PC-3 (cell line): ENCODE measurements around the gene POGLUT2. TPM values are rescaled to one million over a fixed set of nuclear protein-coding genes. Genes with fewer than 3 reads are reported as not detected.

Experiments
- ATAC-seq: fragments of 200-7000 bp; cut with Tn5 transposase; 2 replicates; pipeline ENCODE4 v1.9.1; 2020; ENCODE audit warnings: mild to moderate bottlenecking, moderate library complexity
- BruUV-seq: library from RNA; stranded (reverse); fragments of 400-500 nt; replicated peaks from 2 replicates; lab custom pipeline; 2021; lab: Mats Ljungman, UMichigan
- CTCF ChIA-PET: fragments of 300-600 bp; sonication (Branson Sonifier 250); formaldehyde crosslinking; loops from one replicate; lab custom pipeline; 2022; ENCODE audit warnings: antibody characterized with exemption; lab: Charles Lee
- POLR2A ChIA-PET: fragments of 300-600 bp; sonication (Branson Sonifier 250); formaldehyde crosslinking; loops from one replicate; lab custom pipeline; 2022; ENCODE audit warnings: antibody characterized with exemption; ENCODE audit not compliant: unreplicated experiment; lab: Charles Lee
- DNase-seq: peaks from one replicate; pipeline ENCODE4 v3.0.0-alpha.2; 2015
- H2AFZ ChIP-seq: fragments of 300-600 bp; sonication (generic); 2 replicates; pipeline ENCODE4 v1.6.0; 2016; ENCODE audit warnings: antibody characterized with exemption, low read length
- H3F3A ChIP-seq: fragments of 300-600 bp; sonication (generic); one replicate; pipeline ENCODE4 v1.6.0; 2017; ENCODE audit warnings: antibody characterized with exemption, low read length, control low read depth, mild to moderate bottlenecking; ENCODE audit not compliant: unreplicated experiment
- H3K27ac ChIP-seq: fragments of 300-600 bp; sonication (generic); 2 replicates; pipeline ENCODE4 v1.5.1; 2016; ENCODE audit warnings: mild to moderate bottlenecking, low read length
- H3K27me3 ChIP-seq: fragments of 300-600 bp; sonication (generic); 2 replicates; pipeline ENCODE4 v1.6.1; 2016; ENCODE audit warnings: low read length, mixed read lengths
- H3K36me3 ChIP-seq: fragments of 300-600 bp; sonication (generic); 2 replicates; pipeline ENCODE4 v1.6.1; 2016; ENCODE audit warnings: low read depth, mixed run types, low read length, mixed read lengths
- H3K4me1 ChIP-seq: fragments of 300-600 bp; sonication (generic); 2 replicates; pipeline ENCODE4 v1.5.1; 2016; ENCODE audit warnings: low read length; ENCODE audit not compliant: insufficient read depth
- H3K4me2 ChIP-seq: fragments of 300-600 bp; sonication (generic); 2 replicates; pipeline ENCODE4 v1.6.0; 2016; ENCODE audit warnings: low read length
- H3K4me3 ChIP-seq: fragments of 300-600 bp; sonication (generic); 2 replicates; pipeline ENCODE4 v1.5.1; 2016; ENCODE audit warnings: mild to moderate bottlenecking, low read length, mixed read lengths
- H3K79me2 ChIP-seq: fragments of 300-600 bp; sonication (generic); 2 replicates; pipeline ENCODE4 v1.6.1; 2017; ENCODE audit warnings: low read length, mixed read lengths
- H3K9ac ChIP-seq: fragments of 300-600 bp; sonication (generic); 2 replicates; pipeline ENCODE4 v1.6.0; 2016; ENCODE audit warnings: mild to moderate bottlenecking, low read length
- H3K9me2 ChIP-seq: fragments of 300-600 bp; sonication (generic); replicated peaks from 2 replicates; pipeline ENCODE4 v1.6.1; 2016; ENCODE audit warnings: mixed run types, low read length, mixed read lengths
- H3K9me3 ChIP-seq: fragments of 300-600 bp; sonication (generic); 2 replicates; pipeline ENCODE4 v1.6.1; 2016; ENCODE audit warnings: low read length, mixed read lengths
- H4K20me1 ChIP-seq: fragments of 300-600 bp; sonication (generic); 2 replicates; pipeline ENCODE4 v1.6.1; 2016; ENCODE audit warnings: low read length, mixed read lengths
- EZH2 ChIP-seq: fragments of 300-600 bp; sonication (generic); IDR thresholded peaks from one replicate; pipeline ENCODE4 v1.6.1; 2017; ENCODE audit warnings: antibody characterized with exemption, mild to moderate bottlenecking, low read length; ENCODE audit not compliant: unreplicated experiment
- EZH2phosphoT487 ChIP-seq: fragments of 300-600 bp; sonication (generic); IDR thresholded peaks from 2 replicates; pipeline ENCODE4 v1.6.1; 2018; ENCODE audit warnings: mild to moderate bottlenecking, antibody characterized with exemption, low read length, borderline replicate concordance
- intact Hi-C: fragments of 100-400 bp; cut with micrococcal nuclease; formaldehyde crosslinking; loops from 2 replicates; pipeline ENCODE4 v1.9.0; 2023
- total RNA-seq: library from RNA; depleted of rRNA; stranded (reverse); fragments of >200 nt; gene quantifications from 2 replicates; pipeline ENCODE4 v1.2.3, GENCODE V29; 2014
- TF ChIP-seq, protein P1 (sequence below): fragments of 300-600 bp; sonication (generic); conservative IDR thresholded peaks from 2 replicates; pipeline ENCODE4 v1.5.1; 2017; ENCODE audit warnings: antibody characterized with exemption, low read depth, mild to moderate bottlenecking, low read length

POGLUT2 gene
- total RNA-seq, 1 experiment from 2014 or later, result 6.7 TPM

DNA sequence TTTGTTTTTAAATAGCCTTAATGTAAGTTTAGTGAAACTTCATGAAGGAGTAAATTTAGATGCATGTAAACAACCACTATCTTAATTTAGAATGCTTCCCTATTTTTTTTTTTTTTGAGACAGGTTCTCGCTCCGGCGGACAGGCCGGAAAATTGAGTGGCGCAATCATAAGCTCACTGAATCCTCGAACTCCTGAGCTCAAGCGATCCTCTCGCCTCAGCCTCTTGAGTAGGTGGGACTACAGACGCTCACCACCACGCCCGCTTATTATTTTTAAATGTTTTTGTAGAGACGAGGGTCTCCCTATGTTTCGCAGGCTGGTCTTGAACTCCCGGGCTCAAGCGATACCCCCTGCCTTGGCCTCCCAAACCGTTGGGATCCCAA, 26.7 kb downstream of the POGLUT2 start:
- Histone ChIP-seq H3K27me3 (no peaks in the 10 kb centered on the region), H3K9me3 (no peaks in the 10 kb centered on the region), H2AFZ (no peak overlapping the region), H3K9me2 (no peaks in the 10 kb centered on the region), H3K27ac (no peak overlapping the region), H3K79me2 (peaks cover 31% of the 10 kb centered on the region), H3F3A (no peaks in the 10 kb centered on the region), H4K20me1 (no peaks in the 10 kb centered on the region), H3K4me3 (peak overlapping the region; percentile 92; the same call in 1 of the 2 replicates), H3K4me2 (peak overlapping the region; percentile 82; the same call in 1 of the 2 replicates), H3K9ac (no peak overlapping the region), H3K36me3 (no peaks in the 10 kb centered on the region), H3K4me1 (peaks cover 17% of the 10 kb centered on the region)
- TF ChIP-seq, protein P1, sequence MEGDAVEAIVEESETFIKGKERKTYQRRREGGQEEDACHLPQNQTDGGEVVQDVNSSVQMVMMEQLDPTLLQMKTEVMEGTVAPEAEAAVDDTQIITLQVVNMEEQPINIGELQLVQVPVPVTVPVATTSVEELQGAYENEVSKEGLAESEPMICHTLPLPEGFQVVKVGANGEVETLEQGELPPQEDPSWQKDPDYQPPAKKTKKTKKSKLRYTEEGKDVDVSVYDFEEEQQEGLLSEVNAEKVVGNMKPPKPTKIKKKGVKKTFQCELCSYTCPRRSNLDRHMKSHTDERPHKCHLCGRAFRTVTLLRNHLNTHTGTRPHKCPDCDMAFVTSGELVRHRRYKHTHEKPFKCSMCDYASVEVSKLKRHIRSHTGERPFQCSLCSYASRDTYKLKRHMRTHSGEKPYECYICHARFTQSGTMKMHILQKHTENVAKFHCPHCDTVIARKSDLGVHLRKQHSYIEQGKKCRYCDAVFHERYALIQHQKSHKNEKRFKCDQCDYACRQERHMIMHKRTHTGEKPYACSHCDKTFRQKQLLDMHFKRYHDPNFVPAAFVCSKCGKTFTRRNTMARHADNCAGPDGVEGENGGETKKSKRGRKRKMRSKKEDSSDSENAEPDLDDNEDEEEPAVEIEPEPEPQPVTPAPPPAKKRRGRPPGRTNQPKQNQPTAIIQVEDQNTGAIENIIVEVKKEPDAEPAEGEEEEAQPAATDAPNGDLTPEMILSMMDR, result no peak
- no peak for TF ChIP-seq EZH2
- no peak for TF ChIP-seq EZH2phosphoT487
- no TSS peak for BruUV-seq
- POLR2A ChIA-PET, result no interaction called here
- ATAC-seq, result no peak
- DNase-seq, result no peak
- CTCF ChIA-PET, result no interaction called here
- intact Hi-C loops, result loop anchor here (2.0 to 5.0 kb wide), 2 partner anchors 27 to 45 kb away; partner anchors contain the start of genes BIVM and POGLUT2

DNA sequence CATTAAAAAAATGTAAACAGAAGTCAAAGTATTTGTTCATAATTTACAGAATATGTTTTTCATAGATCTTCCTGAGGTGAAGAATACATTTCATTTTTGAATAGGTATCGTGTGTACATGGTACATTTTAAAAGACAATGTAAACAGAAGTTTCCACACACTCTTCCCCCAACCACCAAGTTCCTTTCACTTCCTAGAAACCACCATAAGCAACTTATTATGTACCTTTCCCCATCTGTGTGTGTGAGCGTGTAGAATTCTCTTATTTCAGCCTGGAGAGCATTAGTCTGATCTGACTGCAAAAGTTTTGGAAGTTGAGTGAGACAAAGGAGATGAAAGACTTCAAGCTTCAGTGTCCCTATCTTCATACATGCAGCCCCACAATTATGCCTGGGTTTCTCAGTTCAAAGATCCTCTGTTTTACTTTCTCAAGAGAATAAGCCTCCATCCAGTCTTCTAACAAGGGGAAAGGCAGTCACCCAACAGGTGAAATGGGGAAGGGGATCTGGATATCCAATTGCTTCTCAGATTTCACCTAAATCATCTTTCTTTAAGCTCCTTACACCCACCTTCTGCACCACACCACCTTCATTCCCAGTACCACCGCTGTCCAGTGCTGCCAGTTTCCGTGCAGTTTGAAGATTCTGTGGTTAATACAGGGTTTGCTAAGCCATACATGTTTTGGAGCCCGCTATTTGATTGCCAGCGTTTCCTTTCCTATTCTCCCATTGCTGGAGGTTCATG, 27.3 kb downstream of the POGLUT2 start:
- intact Hi-C loops, result loop anchor here (2.0 to 5.0 kb wide), 2 partner anchors 27 to 44 kb away; partner anchors contain the start of genes BIVM and POGLUT2
- ATAC-seq (no peak), DNase-seq (no peak)
- ChIA-PET POLR2A (no interaction called here), CTCF (no interaction called here)
- Histone ChIP-seq H3K36me3 (no peaks in the 10 kb centered on the region), H3K4me1 (peaks cover 17% of the 10 kb centered on the region), H3K9ac (no peak overlapping the region), H3F3A (no peaks in the 10 kb centered on the region), H3K9me2 (no peaks in the 10 kb centered on the region), H3K79me2 (peaks cover 31% of the 10 kb centered on the region), H4K20me1 (no peaks in the 10 kb centered on the region), H3K9me3 (no peaks in the 10 kb centered on the region), H2AFZ (no peak overlapping the region), H3K27ac (no peak overlapping the region), H3K4me2 (peak overlapping the region; percentile 82), H3K27me3 (no peaks in the 10 kb centered on the region), H3K4me3 (no peak overlapping the region)
- no TSS peak for BruUV-seq
- TF ChIP-seq EZH2 (no peak), EZH2phosphoT487 (no peak)
- TF ChIP-seq, protein P1, result no peak

DNA sequence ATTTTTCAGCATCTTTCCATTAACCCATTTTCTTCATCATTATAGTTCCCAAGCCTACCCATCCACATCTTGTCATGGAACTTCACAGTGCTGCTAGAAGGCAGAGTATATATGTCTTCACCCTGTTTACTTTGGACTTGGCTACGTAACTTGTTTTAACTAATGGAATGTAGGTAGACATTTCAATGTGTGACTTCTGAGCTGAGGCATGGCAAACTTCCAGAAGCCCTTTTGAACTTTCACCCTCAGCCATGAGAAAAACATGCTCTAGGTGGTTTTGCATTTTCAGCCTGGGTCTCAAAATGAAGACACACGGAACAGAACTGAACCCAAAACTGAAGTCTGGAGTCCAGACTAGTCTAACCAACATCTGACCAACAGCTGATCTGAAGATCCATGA, 28.3 kb downstream of the POGLUT2 start:
- Histone ChIP-seq H3K9me2 (no peaks in the 10 kb centered on the region), H3K4me1 (peaks cover 17% of the 10 kb centered on the region), H3K36me3 (no peaks in the 10 kb centered on the region), H4K20me1 (no peaks in the 10 kb centered on the region), H3K4me3 (no peak overlapping the region), H3K9me3 (no peaks in the 10 kb centered on the region), H3K9ac (no peak overlapping the region), H3K79me2 (peaks cover 31% of the 10 kb centered on the region), H3K4me2 (no peak overlapping the region), H2AFZ (no peak overlapping the region), H3K27me3 (no peaks in the 10 kb centered on the region), H3K27ac (no peak overlapping the region), H3F3A (no peaks in the 10 kb centered on the region)
- ATAC-seq, result no peak
- no TSS peak for BruUV-seq
- CTCF ChIA-PET, result interaction anchor here (0.8 kb wide), 1 partner anchor 46 kb away, joined by 3 read pairs; no protein-coding TSS in a partner anchor
- TF ChIP-seq EZH2 (no peak), EZH2phosphoT487 (no peak)
- TF ChIP-seq, protein P1, result no peak
- no peak for DNase-seq
- POLR2A ChIA-PET, result no interaction called here
- intact Hi-C loops, result loop anchor here (5.0 kb wide), 1 partner anchor 43 kb away; no protein-coding TSS in a partner anchor
